MM.1S (cell line): ENCODE measurements around the gene SLX4IP.

Source experiments
- DNase-seq: peaks from one replicate; pipeline ENCODE4 v3.0.0-alpha.2; 2015
- H2AFZ ChIP-seq: fragments of 300-600 bp; sonication (generic); 2 replicates; pipeline ENCODE4 v1.6.0; 2016; ENCODE audit warnings: antibody characterized with exemption, low read length
- H3F3A ChIP-seq: fragments of 300-600 bp; sonication (generic); 2 replicates; pipeline ENCODE4 v1.6.1; 2016; ENCODE audit warnings: mild to moderate bottlenecking, antibody characterized with exemption, low read length, moderate library complexity, mixed read lengths; ENCODE audit not compliant: insufficient read depth
- H3K27ac ChIP-seq: fragments of 300-600 bp; sonication (generic); 2 replicates; pipeline ENCODE4 v1.5.1; 2016; ENCODE audit warnings: mild to moderate bottlenecking, low read length
- H3K27me3 ChIP-seq: fragments of 300-600 bp; sonication (generic); replicated peaks from 2 replicates; pipeline ENCODE4 v1.6.0; 2016; ENCODE audit warnings: low read length; ENCODE audit not compliant: insufficient read depth
- H3K36me3 ChIP-seq: fragments of 300-600 bp; sonication (generic); replicated peaks from 2 replicates; pipeline ENCODE4 v1.6.1; 2016; ENCODE audit warnings: mild to moderate bottlenecking, low read length, mixed read lengths; ENCODE audit not compliant: insufficient read depth
- H3K4me1 ChIP-seq: fragments of 300-600 bp; sonication (generic); 2 replicates; pipeline ENCODE4 v1.6.1; 2016; ENCODE audit warnings: low read length, mixed read lengths
- H3K4me2 ChIP-seq: fragments of 300-600 bp; sonication (generic); 2 replicates; pipeline ENCODE4 v1.6.0; 2016; ENCODE audit warnings: low read depth, low read length
- H3K4me3 ChIP-seq: fragments of 300-600 bp; sonication (generic); 2 replicates; pipeline ENCODE4 v1.5.1; 2016; ENCODE audit warnings: low read length, mixed read lengths
- H3K79me2 ChIP-seq: fragments of 300-600 bp; sonication (generic); 2 replicates; pipeline ENCODE4 v1.6.1; 2016; ENCODE audit warnings: mixed run types, low read length, mixed read lengths
- H3K9ac ChIP-seq: fragments of 300-600 bp; sonication (generic); 2 replicates; pipeline ENCODE4 v1.6.1; 2016; ENCODE audit warnings: low read length, mixed read lengths
- H3K9me2 ChIP-seq: fragments of 300-600 bp; sonication (generic); replicated peaks from 2 replicates; pipeline ENCODE4 v1.6.1; 2016; ENCODE audit warnings: mild to moderate bottlenecking, low read length, mixed read lengths; ENCODE audit not compliant: insufficient read depth
- H3K9me3 ChIP-seq: fragments of 300-600 bp; sonication (generic); replicated peaks from 2 replicates; pipeline ENCODE4 v1.6.1; 2016; ENCODE audit warnings: mild to moderate bottlenecking, low read length, mixed read lengths; ENCODE audit not compliant: insufficient read depth
- H4K20me1 ChIP-seq: fragments of 300-600 bp; sonication (generic); 2 replicates; pipeline ENCODE4 v1.6.1; 2016; ENCODE audit warnings: mild to moderate bottlenecking, low read length, moderate library complexity, mixed read lengths; ENCODE audit not compliant: insufficient read depth
- EZH2 ChIP-seq: fragments of 300-600 bp; sonication (generic); optimal IDR thresholded peaks from 2 replicates; pipeline ENCODE3; 2017; ENCODE audit warnings: low read depth, mild to moderate bottlenecking, antibody characterized with exemption, low read length, mixed read lengths
- EZH2phosphoT487 ChIP-seq: fragments of 300-600 bp; sonication (generic); IDR thresholded peaks from 2 replicates; pipeline ENCODE4 v1.6.1; 2018; ENCODE audit warnings: antibody characterized with exemption, low read length
- TF ChIP-seq, protein P1 (sequence below): fragments of 300-600 bp; sonication (generic); IDR thresholded peaks from 2 replicates; pipeline ENCODE4 v1.5.1; 2016; ENCODE audit warnings: antibody characterized with exemption, low read length, mixed read lengths

SLX4IP gene

GRCh38 chr20:10468340-10468845, 33.3 kb downstream of the SLX4IP start:
- Histone ChIP-seq H3K4me1 (peaks cover 6% of the 10 kb centered on the region; the same call in 1 of the 2 replicates), H3K9ac (no peak overlapping the region), H3K27me3 (no peaks in the 10 kb centered on the region), H3K4me3 (no peak overlapping the region), H4K20me1 (no peaks in the 10 kb centered on the region), H3K79me2 (no peaks in the 10 kb centered on the region), H3K4me2 (no peak overlapping the region), H3K27ac (no peak overlapping the region), H3K9me2 (no peaks in the 10 kb centered on the region), H3K9me3 (no peaks in the 10 kb centered on the region), H3F3A (no peaks in the 10 kb centered on the region), H3K36me3 (no peaks in the 10 kb centered on the region), H2AFZ (no peak overlapping the region)
- no peak for DNase-seq
- TF ChIP-seq EZH2phosphoT487 = no peak
- TF ChIP-seq, protein P1, sequence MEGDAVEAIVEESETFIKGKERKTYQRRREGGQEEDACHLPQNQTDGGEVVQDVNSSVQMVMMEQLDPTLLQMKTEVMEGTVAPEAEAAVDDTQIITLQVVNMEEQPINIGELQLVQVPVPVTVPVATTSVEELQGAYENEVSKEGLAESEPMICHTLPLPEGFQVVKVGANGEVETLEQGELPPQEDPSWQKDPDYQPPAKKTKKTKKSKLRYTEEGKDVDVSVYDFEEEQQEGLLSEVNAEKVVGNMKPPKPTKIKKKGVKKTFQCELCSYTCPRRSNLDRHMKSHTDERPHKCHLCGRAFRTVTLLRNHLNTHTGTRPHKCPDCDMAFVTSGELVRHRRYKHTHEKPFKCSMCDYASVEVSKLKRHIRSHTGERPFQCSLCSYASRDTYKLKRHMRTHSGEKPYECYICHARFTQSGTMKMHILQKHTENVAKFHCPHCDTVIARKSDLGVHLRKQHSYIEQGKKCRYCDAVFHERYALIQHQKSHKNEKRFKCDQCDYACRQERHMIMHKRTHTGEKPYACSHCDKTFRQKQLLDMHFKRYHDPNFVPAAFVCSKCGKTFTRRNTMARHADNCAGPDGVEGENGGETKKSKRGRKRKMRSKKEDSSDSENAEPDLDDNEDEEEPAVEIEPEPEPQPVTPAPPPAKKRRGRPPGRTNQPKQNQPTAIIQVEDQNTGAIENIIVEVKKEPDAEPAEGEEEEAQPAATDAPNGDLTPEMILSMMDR = no peak
- no peak for TF ChIP-seq EZH2

GRCh38 chr20:10469056-10469455, 34.0 kb downstream of the SLX4IP start:
- Histone ChIP-seq H3K9ac (no peak overlapping the region), H3K9me3 (no peaks in the 10 kb centered on the region), H3F3A (no peaks in the 10 kb centered on the region), H3K4me1 (peaks cover 6% of the 10 kb centered on the region; the same call in 1 of the 2 replicates), H2AFZ (no peak overlapping the region), H3K9me2 (no peaks in the 10 kb centered on the region), H3K27ac (no peak overlapping the region), H4K20me1 (no peaks in the 10 kb centered on the region), H3K4me3 (no peak overlapping the region), H3K36me3 (no peaks in the 10 kb centered on the region), H3K4me2 (no peak overlapping the region), H3K27me3 (no peaks in the 10 kb centered on the region), H3K79me2 (no peaks in the 10 kb centered on the region)
- TF ChIP-seq, protein P1 = no peak
- no peak for DNase-seq

DNA sequence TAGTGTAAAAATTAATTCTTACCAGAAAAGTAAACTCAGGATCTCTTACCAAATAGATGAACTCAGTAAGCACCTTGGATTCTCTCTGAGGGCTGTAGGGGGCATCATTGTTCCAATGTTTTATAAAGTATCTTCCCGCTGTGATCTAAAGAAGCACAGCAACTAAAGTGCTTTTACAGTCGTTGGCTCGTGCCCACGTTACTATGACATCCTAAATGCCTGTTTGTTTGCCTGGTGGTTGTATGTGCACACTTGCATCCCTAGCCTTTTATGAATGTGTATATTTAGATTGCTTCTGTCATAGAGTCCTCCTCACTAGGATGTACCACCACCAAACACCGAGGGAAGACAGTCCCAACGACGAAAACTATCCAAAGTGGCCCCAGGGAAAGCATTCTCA, 34.5 kb downstream of the SLX4IP start:
- H3K9me2 ChIP-seq = no peaks in the 10 kb centered on the region
- H3K4me3 ChIP-seq = no peak overlapping the region
- H3K36me3 ChIP-seq = no peaks in the 10 kb centered on the region
- peak; percentile 51 for DNase-seq
- no peak overlapping the region for H2AFZ ChIP-seq
- no peaks in the 10 kb centered on the region for H3K9me3 ChIP-seq
- no peak overlapping the region for H3K4me2 ChIP-seq
- peaks cover 6% of the 10 kb centered on the region; the same call in 1 of the 2 replicates for H3K4me1 ChIP-seq
- TF ChIP-seq, protein P1 = peak; percentile 34
- no peak for TF ChIP-seq EZH2phosphoT487
- H3K27ac ChIP-seq = no peak overlapping the region
- H3F3A ChIP-seq = no peaks in the 10 kb centered on the region
- no peaks in the 10 kb centered on the region for H3K27me3 ChIP-seq
- H3K79me2 ChIP-seq = no peaks in the 10 kb centered on the region
- H3K9ac ChIP-seq = no peak overlapping the region
- no peaks in the 10 kb centered on the region for H4K20me1 ChIP-seq
